HepG2 (cell line): ENCODE results near the gene KCTD6. TPM values are rescaled to one million over a fixed set of nuclear protein-coding genes. Genes with fewer than 3 reads are reported as not detected.
A peak's percentile ranks its signal among the peaks of the same experiment; 100 is the strongest.

Source experiments
- BRF2 ChIP-seq: sonication (generic); formaldehyde crosslinking; IDR thresholded peaks from 2 replicates; pipeline ENCODE4 v1.8.1; 2022; ENCODE audit warnings: mild to moderate bottlenecking, missing genetic modification reagents
- EP300 ChIP-seq, 3 experiments: sonication (generic) in 1 of 3; formaldehyde crosslinking in 1 of 3; IDR thresholded peaks; 2 replicates each; pipeline versions ENCODE4 v1.5.1 to v1.6.1; 2011 to 2020; ENCODE audit warnings: low read depth in 2 of 3, low read length in 2 of 3, borderline replicate concordance in 1 of 3, improper control_type of control experiment in 1 of 3, mild to moderate bottlenecking in 1 of 3, missing genetic modification reagents in 1 of 3, moderate library complexity in 1 of 3
- KDM5A ChIP-seq: fragments of 200-600 bp; sonication (generic); IDR thresholded peaks from 2 replicates; pipeline ENCODE4 v1.7.0; 2018; ENCODE audit warnings: antibody characterized with exemption, mild to moderate bottlenecking, low read length, borderline replicate concordance
- KMT2A ChIP-seq: sonication (generic); formaldehyde crosslinking; IDR thresholded peaks from 2 replicates; pipeline ENCODE4 v1.4.0; 2020; ENCODE audit warnings: missing genetic modification reagents
- NCOA2 ChIP-seq: sonication (generic); formaldehyde crosslinking; IDR thresholded peaks from 2 replicates; pipeline ENCODE4 v1.8.0; 2022; ENCODE audit warnings: inconsistent platforms
- SRSF9 ChIP-seq: fragments of 200-400 bp; formaldehyde crosslinking; IDR thresholded peaks from 2 replicates; pipeline ENCODE4 v1.6.1; 2018; ENCODE audit warnings: borderline replicate concordance, mild to moderate bottlenecking, low read depth, low read length; ENCODE audit not compliant: insufficient read depth, poor library complexity, severe bottlenecking
- ZNF331 ChIP-seq: sonication (generic); formaldehyde crosslinking; IDR thresholded peaks from 2 replicates; pipeline ENCODE4 v1.4.0; 2020; ENCODE audit warnings: missing genetic modification reagents
- ZNF652 ChIP-seq: IDR thresholded peaks from 2 replicates; pipeline ENCODE4 v1.6.1; 2016; ENCODE audit warnings: low read depth, borderline replicate concordance
- ZNF776 ChIP-seq: sonication (generic); formaldehyde crosslinking; IDR thresholded peaks from 2 replicates; pipeline ENCODE4 v1.4.0; 2020; ENCODE audit warnings: mild to moderate bottlenecking, missing genetic modification reagents
- polyA plus RNA-seq, 8 experiments: library from polyadenylated mRNA; depleted of rRNA in 3 of 8; stranded (reverse) in 7 of 8; unstranded in 1 of 8; fragments of >200 nt; fragmentation: Illumina TruSeq in 4 of 8; extraction: Trizol in 4 of 8; gene quantifications; 2 replicates each; pipeline versions ENCODE4 v1.2.1 to v1.2.3, GENCODE V29; 2011 to 2016; ENCODE audit warnings: low read depth in 4 of 8, missing spikeins in 1 of 8, mixed read lengths in 1 of 8; ENCODE audit not compliant: insufficient read depth in 1 of 8
- total RNA-seq, 5 experiments: library from RNA; depleted of rRNA; stranded (reverse); fragments of >200 nt; fragmentation: Illumina TruSeq; extraction: Trizol; gene quantifications; 2 replicates each; pipeline ENCODE4 v1.2.3, GENCODE V29; 2016; ENCODE audit warnings: low read depth in 1 of 5

Gene KCTD6
- total and polyA plus RNA-seq, 2 of the 13 experiments (the other 11 are each of a cell fraction or from before 2014, with no cell fraction given), result 13.4 to 14.2 TPM

GRCh38 chr3:58519668-58520402 is 27.9 kb downstream of the KCTD6 start (continued):
- no peak for TF ChIP-seq ZNF331 (CRISPR knock-in tag)
- TF ChIP-seq SRSF9, result no peak
- TF ChIP-seq KDM5A, result no peak
- peak; percentile 70; the same call in 1 of the 2 replicates for TF ChIP-seq NCOA2 (CRISPR knock-in tag)
- TF ChIP-seq EP300 (IDR thresholded peaks at IDR 0.05; ENCODE audit: low read depth in 2 of 2, low read length in 2 of 2), result peak in 1 of 2 experiments; percentile 47; a peak in 2 of 4 replicates
- no peak for TF ChIP-seq EP300 (CRISPR knock-in tag; IDR thresholded peaks at IDR 0.05; ENCODE audit: borderline replicate concordance)
- TF ChIP-seq ZNF776, result no peak
- no peak for TF ChIP-seq BRF2 (CRISPR knock-in tag)
- TF ChIP-seq KMT2A, result no peak
- no peak; the same call in 1 of the 2 replicates for TF ChIP-seq ZNF652 (CRISPR knock-in tag)
- TF ChIP-seq, all 625 proteins: peak for 128
